Urinary bladder (tissue), 4 donors: ENCODE measurements around the gene SPOCK1. TPM values are rescaled to one million over a fixed set of nuclear protein-coding genes. Genes with fewer than 3 reads are reported as not detected.

Experiments used
- DNase-seq: peaks from one replicate; pipeline ENCODE4 v3.0.0-alpha.2; 2015; ENCODE audit errors: extremely low spot score
- H3K27ac ChIP-seq: one replicate; pipeline ENCODE4 v1.5.1; 2013; ENCODE audit warnings: low read depth, mild to moderate bottlenecking, moderate library complexity
- H3K36me3 ChIP-seq: one replicate; pipeline ENCODE4 v1.6.1; 2013; ENCODE audit warnings: mild to moderate bottlenecking, moderate library complexity; ENCODE audit not compliant: insufficient read depth
- H3K4me1 ChIP-seq: one replicate; pipeline ENCODE4 v1.6.1; 2013; ENCODE audit warnings: mild to moderate bottlenecking, moderate library complexity; ENCODE audit not compliant: insufficient read depth
- H3K4me3 ChIP-seq: one replicate; pipeline ENCODE4 v1.5.1; 2013; ENCODE audit warnings: low read depth, low read length
- WGBS: extraction: QIAGEN DNeasy Blood & Tissue Kit; methylation state at CpG from one replicate; pipeline ENCODE4 v1.1.7; 2013; 5-methylcytosine and 5-hydroxymethylcytosine counted together
- polyA plus RNA-seq: library from polyadenylated mRNA; stranded (reverse); fragments of 200-250 nt; gene quantifications from one replicate; pipeline ENCODE4 v1.2.3, GENCODE V29; 2013
- total RNA-seq: library from RNA; depleted of rRNA; stranded (reverse); fragments of >200 nt; gene quantifications from one replicate; pipeline ENCODE4 v1.2.3, GENCODE V29; 2014
- donor health status: healthy with polysubstance abuse.
- donor health status: healthy.

SPOCK1 gene
- total and polyA plus RNA-seq, 2 donors = 8.9 to 11.2 TPM

- H3K4me1 ChIP-seq = no peaks in the 10 kb centered on the region
- H3K27ac ChIP-seq = no peak overlapping the region
- 94% methylated on average over 8 of the region's 8 CpGs for WGBS
- DNase-seq = no peak
- H3K4me3 ChIP-seq = no peak overlapping the region
- H3K36me3 ChIP-seq = no peaks in the 10 kb centered on the region
Observed at GRCh38 chr5:137329586-137330296, 169.4 kb downstream of the SPOCK1 start.

- no peak for DNase-seq
- 78% methylated on average over 3 of the region's 3 CpGs for WGBS
- Histone ChIP-seq H3K27ac (no peak overlapping the region), H3K36me3 (no peaks in the 10 kb centered on the region), H3K4me1 (no peaks in the 10 kb centered on the region), H3K4me3 (no peak overlapping the region)
Observed at GRCh38 chr5:137328991-137329390, 170.1 kb downstream of the SPOCK1 start.

GRCh38 chr5:137328463-137328862 lies 170.7 kb downstream of the SPOCK1 start:
- Histone ChIP-seq H3K27ac (no peak overlapping the region), H3K4me3 (no peak overlapping the region), H3K4me1 (no peaks in the 10 kb centered on the region), H3K36me3 (no peaks in the 10 kb centered on the region)
- DNase-seq = no peak
- 93% methylated on average over 9 of the region's 9 CpGs for WGBS

- whole genome bisulfite sequencing = 87% methylated on average over 4 of the region's 4 CpGs
- Histone ChIP-seq H3K4me1 (no peaks in the 10 kb centered on the region), H3K36me3 (no peaks in the 10 kb centered on the region), H3K27ac (no peak overlapping the region), H3K4me3 (no peak overlapping the region)
- no peak for DNase-seq
Observed at GRCh38 chr5:137325721-137326120, 173.4 kb downstream of the SPOCK1 start.

GRCh38 chr5:137320056-137321045 lies 178.8 kb downstream of the SPOCK1 start:
- no peaks in the 10 kb centered on the region for H3K4me1 ChIP-seq
- no peak overlapping the region for H3K27ac ChIP-seq
- no peak overlapping the region for H3K4me3 ChIP-seq
- 5% methylated on average over 3 of the region's 3 CpGs for WGBS
- H3K36me3 ChIP-seq = no peaks in the 10 kb centered on the region
- peak; percentile 25 for DNase-seq

- Histone ChIP-seq H3K27ac (no peak overlapping the region), H3K4me1 (no peaks in the 10 kb centered on the region), H3K36me3 (no peaks in the 10 kb centered on the region), H3K4me3 (no peak overlapping the region)
- DNase-seq = no peak
- 64% methylated on average over 6 of the region's 6 CpGs for WGBS
Observed at GRCh38 chr5:137318027-137318426, 181.1 kb downstream of the SPOCK1 start.

GRCh38 chr5:137316346-137316736 lies 182.8 kb downstream of the SPOCK1 start:
- no peak for DNase-seq
- Histone ChIP-seq H3K27ac (no peak overlapping the region), H3K4me3 (no peak overlapping the region), H3K4me1 (no peaks in the 10 kb centered on the region), H3K36me3 (no peaks in the 10 kb centered on the region)
- 40% methylated on average over 1 of the region's 1 CpG for WGBS

- DNase-seq = no peak
- no peaks in the 10 kb centered on the region for H3K4me1 ChIP-seq
- H3K36me3 ChIP-seq = no peaks in the 10 kb centered on the region
- H3K27ac ChIP-seq = no peak overlapping the region
- no peak overlapping the region for H3K4me3 ChIP-seq
- WGBS = 73% methylated on average over 8 of the region's 8 CpGs
Observed at GRCh38 chr5:137315534-137316345, 183.4 kb downstream of the SPOCK1 start.

GRCh38 chr5:137315109-137315508 lies 184.0 kb downstream of the SPOCK1 start:
- Histone ChIP-seq H3K4me1 (no peaks in the 10 kb centered on the region), H3K27ac (no peak overlapping the region), H3K4me3 (no peak overlapping the region), H3K36me3 (no peaks in the 10 kb centered on the region)
- WGBS = 87% methylated on average over 2 of the region's 2 CpGs
- DNase-seq = no peak

- Histone ChIP-seq H3K4me3 (no peak overlapping the region), H3K27ac (no peak overlapping the region), H3K4me1 (no peaks in the 10 kb centered on the region), H3K36me3 (no peaks in the 10 kb centered on the region)
- DNase-seq = no peak
- 63% methylated on average over 2 of the region's 2 CpGs for WGBS
Observed at GRCh38 chr5:137313526-137314175, 185.5 kb downstream of the SPOCK1 start.

- no peak for DNase-seq
- H3K27ac ChIP-seq = no peak overlapping the region
- H3K4me1 ChIP-seq = no peaks in the 10 kb centered on the region
- WGBS = 95% methylated on average over 2 of the region's 2 CpGs
- no peaks in the 10 kb centered on the region for H3K36me3 ChIP-seq
- no peak overlapping the region for H3K4me3 ChIP-seq
Observed at GRCh38 chr5:137312011-137312410, 187.1 kb downstream of the SPOCK1 start.

GRCh38 chr5:137310051-137310730 lies 188.9 kb downstream of the SPOCK1 start:
- Histone ChIP-seq H3K4me1 (no peaks in the 10 kb centered on the region), H3K4me3 (no peak overlapping the region), H3K36me3 (no peaks in the 10 kb centered on the region), H3K27ac (no peak overlapping the region)
- DNase-seq = no peak
- 42% methylated on average over 5 of the region's 5 CpGs for WGBS
